ENCODE results near the gene CHSY3.

Gene CHSY3

DNA sequence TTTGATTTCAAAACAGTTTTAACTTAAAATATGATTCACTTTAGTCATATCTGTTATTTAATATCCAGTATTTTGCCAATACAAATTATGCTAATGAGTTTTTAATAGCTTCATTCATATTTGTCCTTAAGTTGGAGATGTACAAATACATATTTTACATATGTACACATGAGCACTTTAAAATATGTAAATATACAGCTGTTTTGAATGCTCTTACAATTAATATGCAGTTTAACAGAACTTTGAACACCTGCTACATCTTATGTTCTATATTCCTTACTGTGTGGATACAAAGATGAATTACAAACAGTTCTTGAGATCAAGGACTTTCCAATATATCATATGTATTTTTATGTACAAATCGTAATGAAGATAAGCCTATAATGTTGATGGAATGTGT is 74.0 kb downstream of the CHSY3 start:
- Histone ChIP-seq H2AFZ (ENCODE audit: low read length, unreplicated experiment) (no peak overlapping the region), H3K4me1 (ENCODE audit: control insufficient read depth, insufficient read depth, low read length, unreplicated experiment) (peaks cover 14% of the 10 kb centered on the region), H3K27me3 (ENCODE audit: insufficient read depth, low read length) (no peaks in the 10 kb centered on the region), H3K79me2 (ENCODE audit: control insufficient read depth, insufficient read depth, low read length, unreplicated experiment) (no peaks in the 10 kb centered on the region), H3K27ac (ENCODE audit: low read depth, low read length) (no peak overlapping the region), H3K36me3 (ENCODE audit: insufficient read depth, low read length) (no peaks in the 10 kb centered on the region), H3K4me3 (ENCODE audit: low read depth, low read length) (no peak overlapping the region)

DNA sequence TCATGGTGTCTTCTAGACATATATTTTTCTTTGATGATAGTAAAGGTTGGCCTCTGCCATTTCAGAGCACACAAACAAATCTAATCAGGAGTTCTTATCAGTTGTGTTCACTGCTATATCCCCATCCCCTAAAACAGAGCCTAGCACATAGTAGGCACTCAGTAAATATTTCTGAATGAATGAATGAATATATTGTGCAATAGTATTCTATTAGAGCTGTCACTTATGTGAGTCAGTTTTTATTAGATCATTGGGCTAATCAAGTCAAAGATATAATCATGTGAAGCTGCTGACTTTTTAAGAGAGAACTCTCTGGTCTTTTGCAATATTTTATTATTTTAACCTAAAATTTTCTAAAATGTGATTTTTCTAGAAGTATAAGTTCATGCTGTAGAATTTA is 84.2 kb downstream of the CHSY3 start:
- no peaks in the 10 kb centered on the region for H3K27me3 ChIP-seq (ENCODE audit: insufficient read depth, low read length)
- no peak overlapping the region for H3K4me3 ChIP-seq (ENCODE audit: low read depth, low read length)
- H3K27ac ChIP-seq (ENCODE audit: low read depth, low read length) = no peak overlapping the region
- H2AFZ ChIP-seq (ENCODE audit: low read length, unreplicated experiment) = no peak overlapping the region
- H3K79me2 ChIP-seq (ENCODE audit: control insufficient read depth, insufficient read depth, low read length, unreplicated experiment) = no peaks in the 10 kb centered on the region
- no peaks in the 10 kb centered on the region; the same call in 1 of the 2 replicates for H3K36me3 ChIP-seq (ENCODE audit: insufficient read depth, low read length)
- H3K4me1 ChIP-seq (ENCODE audit: control insufficient read depth, insufficient read depth, low read length, unreplicated experiment) = no peaks in the 10 kb centered on the region

- Histone ChIP-seq H3K27me3 (ENCODE audit: insufficient read depth, low read length) (no peaks in the 10 kb centered on the region), H3K36me3 (ENCODE audit: insufficient read depth, low read length) (no peaks in the 10 kb centered on the region; the same call in 1 of the 2 replicates), H3K4me1 (ENCODE audit: control insufficient read depth, insufficient read depth, low read length, unreplicated experiment) (peaks cover 5% of the 10 kb centered on the region), H3K4me3 (ENCODE audit: low read depth, low read length) (no peak overlapping the region), H3K79me2 (ENCODE audit: control insufficient read depth, insufficient read depth, low read length, unreplicated experiment) (no peaks in the 10 kb centered on the region), H3K27ac (ENCODE audit: low read depth, low read length) (no peak overlapping the region), H2AFZ (ENCODE audit: low read length, unreplicated experiment) (no peak overlapping the region)
These were observed 87.5 kb downstream of the CHSY3 start for GRCh38 chr5:129991780-129992179.

DNA sequence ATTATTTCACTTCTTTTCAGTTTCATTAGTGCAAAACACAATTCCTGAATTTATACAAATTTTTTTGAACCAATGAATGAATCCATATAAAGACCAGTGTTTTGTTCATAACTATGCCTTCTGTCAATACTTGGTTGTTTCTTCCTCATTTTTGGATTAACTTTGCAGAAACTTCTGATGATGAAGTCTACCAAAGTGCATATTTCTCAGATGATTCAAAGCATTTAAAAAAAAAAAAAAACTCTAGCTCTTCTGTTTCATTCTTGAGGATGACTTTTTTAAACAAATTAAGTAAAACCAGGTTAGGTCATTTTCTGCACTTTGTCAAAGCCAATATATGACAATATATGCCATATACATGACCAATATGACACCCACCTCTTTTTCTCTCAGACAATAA is 92.6 kb downstream of the CHSY3 start:
- no peak overlapping the region for H3K4me3 ChIP-seq (ENCODE audit: low read depth, low read length)
- H3K4me1 ChIP-seq (ENCODE audit: control insufficient read depth, insufficient read depth, low read length, unreplicated experiment) = peaks cover 9% of the 10 kb centered on the region
- no peak overlapping the region for H3K27ac ChIP-seq (ENCODE audit: low read depth, low read length)
- no peaks in the 10 kb centered on the region for H3K36me3 ChIP-seq (ENCODE audit: insufficient read depth, low read length)
- H3K27me3 ChIP-seq (ENCODE audit: insufficient read depth, low read length) = no peaks in the 10 kb centered on the region
- no peaks in the 10 kb centered on the region for H3K79me2 ChIP-seq (ENCODE audit: control insufficient read depth, insufficient read depth, low read length, unreplicated experiment)
- H2AFZ ChIP-seq (ENCODE audit: low read length, unreplicated experiment) = no peak overlapping the region

- no peaks in the 10 kb centered on the region for H3K36me3 ChIP-seq (ENCODE audit: insufficient read depth, low read length)
- H3K4me1 ChIP-seq (ENCODE audit: control insufficient read depth, insufficient read depth, low read length, unreplicated experiment) = peaks cover 9% of the 10 kb centered on the region
- H3K27ac ChIP-seq (ENCODE audit: low read depth, low read length) = no peak overlapping the region
- no peak overlapping the region for H2AFZ ChIP-seq (ENCODE audit: low read length, unreplicated experiment)
- no peak overlapping the region for H3K4me3 ChIP-seq (ENCODE audit: low read depth, low read length)
- H3K27me3 ChIP-seq (ENCODE audit: insufficient read depth, low read length) = no peaks in the 10 kb centered on the region
- no peaks in the 10 kb centered on the region for H3K79me2 ChIP-seq (ENCODE audit: control insufficient read depth, insufficient read depth, low read length, unreplicated experiment)
These were observed 96.2 kb downstream of the CHSY3 start for GRCh38 chr5:130000460-130000859.

DNA sequence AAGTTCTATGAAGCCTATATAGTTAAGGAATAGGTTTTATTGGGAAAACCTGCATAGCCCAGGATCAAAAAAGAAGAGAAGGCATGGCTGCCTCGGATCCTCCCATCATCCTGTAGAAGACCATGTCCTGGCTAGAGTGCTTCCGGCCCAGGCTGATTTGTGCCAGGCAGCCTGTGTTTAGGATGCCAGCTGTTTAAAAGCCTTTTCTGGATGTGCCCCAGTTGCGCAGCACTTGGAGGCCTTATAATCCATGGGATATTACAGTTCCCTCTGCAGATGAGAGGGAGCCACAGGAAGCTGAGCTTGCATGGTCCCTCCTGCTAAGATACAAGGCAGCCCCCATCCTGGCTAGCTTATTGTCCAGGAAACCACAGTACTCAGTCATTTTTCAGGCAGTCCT is 97.9 kb downstream of the CHSY3 start:
- peaks cover under 1% of the 10 kb centered on the region for H3K4me1 ChIP-seq (ENCODE audit: control insufficient read depth, insufficient read depth, low read length, unreplicated experiment)
- no peaks in the 10 kb centered on the region for H3K79me2 ChIP-seq (ENCODE audit: control insufficient read depth, insufficient read depth, low read length, unreplicated experiment)
- no peak overlapping the region for H3K27ac ChIP-seq (ENCODE audit: low read depth, low read length)
- H3K4me3 ChIP-seq (ENCODE audit: low read depth, low read length) = no peak overlapping the region
- H3K36me3 ChIP-seq (ENCODE audit: insufficient read depth, low read length) = no peaks in the 10 kb centered on the region
- H3K27me3 ChIP-seq (ENCODE audit: insufficient read depth, low read length) = no peaks in the 10 kb centered on the region
- no peak overlapping the region for H2AFZ ChIP-seq (ENCODE audit: low read length, unreplicated experiment)

DNA sequence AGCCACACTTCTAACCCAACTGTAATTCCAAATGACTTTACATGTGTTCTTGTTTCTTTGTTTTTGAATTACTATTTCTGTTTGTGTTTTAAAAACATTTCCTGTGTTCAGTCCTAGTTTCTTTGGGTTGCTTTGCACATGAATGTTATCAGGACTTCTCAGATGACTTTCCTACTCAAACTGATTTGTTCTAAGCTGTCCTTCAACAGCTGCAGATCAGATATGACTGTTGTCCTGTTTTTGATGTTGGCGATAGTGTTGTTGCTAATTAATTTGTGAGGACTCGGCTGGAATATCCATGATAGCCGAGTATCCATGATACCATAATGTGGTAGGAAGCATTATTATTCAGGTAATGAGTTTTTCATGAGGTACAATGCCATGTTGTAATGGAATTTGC is 98.6 kb downstream of the CHSY3 start:
- no peaks in the 10 kb centered on the region for H3K4me1 ChIP-seq (ENCODE audit: control insufficient read depth, insufficient read depth, low read length, unreplicated experiment)
- H3K36me3 ChIP-seq (ENCODE audit: insufficient read depth, low read length) = no peaks in the 10 kb centered on the region
- H3K79me2 ChIP-seq (ENCODE audit: control insufficient read depth, insufficient read depth, low read length, unreplicated experiment) = no peaks in the 10 kb centered on the region
- H2AFZ ChIP-seq (ENCODE audit: low read length, unreplicated experiment) = no peak overlapping the region
- H3K27ac ChIP-seq (ENCODE audit: low read depth, low read length) = no peak overlapping the region
- H3K27me3 ChIP-seq (ENCODE audit: insufficient read depth, low read length) = no peaks in the 10 kb centered on the region
- no peak overlapping the region for H3K4me3 ChIP-seq (ENCODE audit: low read depth, low read length)

DNA sequence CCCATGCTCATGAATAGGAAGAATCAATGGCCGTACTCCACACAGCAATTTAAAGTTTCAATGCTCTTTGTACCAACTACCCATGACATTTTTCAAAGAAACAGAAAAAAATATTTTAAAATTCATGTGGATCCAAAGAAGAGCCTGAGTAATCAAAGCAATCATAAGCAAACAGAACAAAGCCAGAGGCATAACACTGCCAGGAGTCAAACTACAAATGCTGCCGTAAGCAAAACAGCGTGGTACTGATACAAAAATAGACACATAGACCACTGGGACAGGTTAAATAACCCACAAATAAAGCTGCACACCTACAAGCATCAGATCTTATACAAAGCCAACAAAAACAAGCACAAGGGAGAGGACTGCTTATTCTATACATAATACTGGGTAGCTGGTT is 107.7 kb downstream of the CHSY3 start:
- no peak overlapping the region for H3K27ac ChIP-seq (ENCODE audit: low read depth, low read length)

DNA sequence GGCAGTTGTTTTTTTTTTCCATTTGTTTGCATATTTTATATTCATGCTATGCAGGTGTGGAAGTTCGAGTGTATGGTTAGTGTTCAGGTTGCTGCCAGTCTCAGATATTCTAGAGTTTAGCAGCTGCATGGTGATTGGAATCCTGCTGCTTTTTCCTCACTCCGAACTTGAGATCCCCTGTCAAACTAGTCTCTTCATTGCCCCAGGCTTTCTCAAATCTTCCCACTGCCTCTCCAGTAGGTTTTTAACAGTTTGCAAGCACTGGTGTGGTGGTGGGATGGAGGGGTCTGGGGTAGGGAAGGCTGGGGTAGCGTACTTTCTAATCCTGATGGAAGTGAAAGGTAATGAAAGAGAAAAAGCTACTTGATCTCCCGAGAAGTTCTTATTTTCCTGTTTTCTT is 112.9 kb downstream of the CHSY3 start:
- Histone ChIP-seq H3K27ac (ENCODE audit: low read depth, low read length) (no peak overlapping the region), H3K79me2 (ENCODE audit: control insufficient read depth, insufficient read depth, low read length, unreplicated experiment) (no peaks in the 10 kb centered on the region), H2AFZ (ENCODE audit: low read length, unreplicated experiment) (no peak overlapping the region), H3K27me3 (ENCODE audit: insufficient read depth, low read length) (no peaks in the 10 kb centered on the region), H3K36me3 (ENCODE audit: insufficient read depth, low read length) (no peaks in the 10 kb centered on the region), H3K4me1 (ENCODE audit: control insufficient read depth, insufficient read depth, low read length, unreplicated experiment) (no peaks in the 10 kb centered on the region), H3K4me3 (ENCODE audit: low read depth, low read length) (no peak overlapping the region)

More for the DNA sequence above, 107.7 kb downstream of the CHSY3 start:
- H3K4me3 ChIP-seq (ENCODE audit: low read depth, low read length) = no peak overlapping the region
- H2AFZ ChIP-seq (ENCODE audit: low read length, unreplicated experiment) = no peak overlapping the region
- no peaks in the 10 kb centered on the region for H3K36me3 ChIP-seq (ENCODE audit: insufficient read depth, low read length)
- H3K4me1 ChIP-seq (ENCODE audit: control insufficient read depth, insufficient read depth, low read length, unreplicated experiment) = no peaks in the 10 kb centered on the region
- no peaks in the 10 kb centered on the region for H3K79me2 ChIP-seq (ENCODE audit: control insufficient read depth, insufficient read depth, low read length, unreplicated experiment)
- no peaks in the 10 kb centered on the region for H3K27me3 ChIP-seq (ENCODE audit: insufficient read depth, low read length)

GRCh38 chr5:130018641-130019040 is 114.4 kb downstream of the CHSY3 start:
- no peak overlapping the region for H2AFZ ChIP-seq (ENCODE audit: low read length, unreplicated experiment)
- H3K79me2 ChIP-seq (ENCODE audit: control insufficient read depth, insufficient read depth, low read length, unreplicated experiment) = no peaks in the 10 kb centered on the region
- H3K27me3 ChIP-seq (ENCODE audit: insufficient read depth, low read length) = no peaks in the 10 kb centered on the region
- H3K36me3 ChIP-seq (ENCODE audit: insufficient read depth, low read length) = no peaks in the 10 kb centered on the region
- no peak overlapping the region for H3K4me3 ChIP-seq (ENCODE audit: low read depth, low read length)
- no peak overlapping the region for H3K27ac ChIP-seq (ENCODE audit: low read depth, low read length)
- peaks cover 3% of the 10 kb centered on the region for H3K4me1 ChIP-seq (ENCODE audit: control insufficient read depth, insufficient read depth, low read length, unreplicated experiment)

DNA sequence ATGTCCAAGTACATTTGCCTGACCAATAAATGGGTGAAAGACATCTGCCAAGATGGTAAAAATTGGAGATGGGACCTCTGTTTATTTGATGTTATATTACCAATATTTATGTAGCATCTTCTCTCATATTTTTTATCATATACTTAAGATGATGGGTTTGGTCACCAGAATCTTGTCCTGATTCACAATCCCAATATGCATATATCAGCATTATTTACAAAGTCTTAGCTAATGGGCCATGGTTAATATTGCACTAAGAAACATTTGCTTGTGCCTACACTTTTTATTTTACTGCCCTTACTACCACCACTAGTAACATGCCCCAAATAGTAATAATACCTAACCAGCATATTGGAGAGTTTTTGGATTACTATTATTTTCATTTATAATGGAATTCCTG is 116.7 kb downstream of the CHSY3 start:
- Histone ChIP-seq H3K27me3 (ENCODE audit: insufficient read depth, low read length) (no peaks in the 10 kb centered on the region), H3K79me2 (ENCODE audit: control insufficient read depth, insufficient read depth, low read length, unreplicated experiment) (no peaks in the 10 kb centered on the region), H2AFZ (ENCODE audit: low read length, unreplicated experiment) (no peak overlapping the region), H3K4me3 (ENCODE audit: low read depth, low read length) (no peak overlapping the region), H3K36me3 (ENCODE audit: insufficient read depth, low read length) (no peaks in the 10 kb centered on the region), H3K27ac (ENCODE audit: low read depth, low read length) (no peak overlapping the region), H3K4me1 (ENCODE audit: control insufficient read depth, insufficient read depth, low read length, unreplicated experiment) (peaks cover 4% of the 10 kb centered on the region)
